ENCODE results near the gene XPO4.

XPO4 gene

DNA sequence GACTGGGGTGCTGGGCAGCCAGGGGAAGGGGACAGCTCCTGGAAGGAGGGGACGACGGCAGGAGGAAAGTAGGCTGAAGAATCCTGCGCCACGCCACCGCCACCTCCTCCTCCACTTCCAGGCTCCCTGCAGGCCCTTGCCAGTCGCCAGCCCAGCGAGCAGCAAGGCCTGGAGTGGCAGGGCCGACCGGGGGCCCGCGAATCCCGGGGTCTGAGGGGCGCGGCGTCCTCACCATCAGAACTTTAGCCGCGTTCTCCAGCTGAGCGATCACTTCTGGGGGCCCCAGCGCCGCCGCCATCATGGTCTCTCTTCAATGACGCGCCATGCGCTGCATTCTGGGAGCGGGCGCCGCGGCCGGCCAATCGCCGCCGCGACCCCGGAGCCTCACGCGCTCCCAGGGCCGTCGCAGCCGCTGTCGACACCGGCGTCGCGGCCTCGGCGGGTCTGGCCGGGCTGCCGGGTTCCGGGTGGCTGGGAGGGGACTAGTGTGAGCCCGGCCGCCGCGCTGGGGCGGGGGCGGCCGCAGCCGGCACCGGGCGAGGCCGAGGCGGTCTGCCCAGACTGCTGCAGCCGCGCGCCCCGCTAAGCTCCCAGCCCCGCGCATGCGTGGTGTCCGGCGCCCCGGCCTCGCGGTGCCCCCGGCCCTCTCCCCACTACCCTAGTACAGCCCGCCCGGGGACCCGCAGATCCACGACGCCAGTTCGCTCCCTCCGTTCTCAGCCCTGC lies at the start of gene XPO4:
Gene XPO4 (minus strand): TSS at position 309 of the 726 bp plus-strand sequence. CDS start 8 bp downstream, at position 301.
- in situ Hi-C loops (cut with MboI; ENCODE audit: low sequenced_read_pairs) = loop anchor here (25.0 kb wide), 1 partner anchor 715 kb away; the partner anchor contains the start of gene GJB2

DNA sequence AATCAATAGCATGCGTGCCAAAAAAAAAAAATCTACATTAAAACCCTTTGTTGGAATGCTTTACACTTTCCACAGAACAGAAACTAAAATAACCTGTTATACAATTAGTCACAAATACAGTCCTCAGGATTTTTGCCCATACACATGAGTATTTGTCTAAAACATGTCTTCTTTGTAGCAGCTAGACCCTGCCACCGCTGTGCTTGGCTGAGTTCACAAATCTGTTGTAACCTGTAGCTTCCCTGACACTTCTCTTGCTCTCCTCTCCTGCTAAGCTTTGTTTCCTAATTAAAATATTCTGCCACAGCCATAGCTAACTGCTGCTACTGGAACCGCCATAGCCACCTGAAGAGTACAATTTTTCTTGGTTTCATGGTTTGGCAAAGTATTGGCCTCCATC lies 45.5 kb upstream of the XPO4 start:
- in situ Hi-C loops (cut with MboI; ENCODE audit: low sequenced_read_pairs) = loop anchor here (25.0 kb wide), 2 partner anchors 239 to 539 kb away; partner anchors contain the start of genes MRPL57 and SKA3

DNA sequence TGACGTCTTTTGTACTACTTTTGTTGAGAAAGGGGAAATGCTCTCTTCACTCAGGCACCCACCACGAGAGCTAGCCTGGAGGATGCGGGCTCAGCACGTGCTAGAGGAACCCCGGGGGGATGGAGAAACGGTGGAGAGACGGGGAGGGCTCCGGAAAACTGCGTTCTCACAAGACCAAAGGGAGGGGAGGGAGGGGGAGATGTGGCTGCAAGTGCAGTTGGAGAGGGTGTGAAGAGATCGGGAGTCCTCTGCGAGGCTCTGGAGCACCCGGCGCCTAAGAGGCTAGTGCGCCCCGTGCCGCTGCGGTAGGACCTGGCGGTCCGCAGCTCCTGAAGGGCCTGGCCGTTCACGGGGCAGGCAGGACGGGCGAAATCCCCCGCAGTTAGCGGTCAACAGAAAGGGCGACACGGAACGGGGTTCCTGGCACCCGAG lies 43.4 kb upstream of the XPO4 start:
- in situ Hi-C loops (cut with MboI; ENCODE audit: low sequenced_read_pairs) = loop anchor here (25.0 kb wide), 2 partner anchors 241 to 541 kb away; partner anchors contain the start of genes MRPL57 and SKA3

DNA sequence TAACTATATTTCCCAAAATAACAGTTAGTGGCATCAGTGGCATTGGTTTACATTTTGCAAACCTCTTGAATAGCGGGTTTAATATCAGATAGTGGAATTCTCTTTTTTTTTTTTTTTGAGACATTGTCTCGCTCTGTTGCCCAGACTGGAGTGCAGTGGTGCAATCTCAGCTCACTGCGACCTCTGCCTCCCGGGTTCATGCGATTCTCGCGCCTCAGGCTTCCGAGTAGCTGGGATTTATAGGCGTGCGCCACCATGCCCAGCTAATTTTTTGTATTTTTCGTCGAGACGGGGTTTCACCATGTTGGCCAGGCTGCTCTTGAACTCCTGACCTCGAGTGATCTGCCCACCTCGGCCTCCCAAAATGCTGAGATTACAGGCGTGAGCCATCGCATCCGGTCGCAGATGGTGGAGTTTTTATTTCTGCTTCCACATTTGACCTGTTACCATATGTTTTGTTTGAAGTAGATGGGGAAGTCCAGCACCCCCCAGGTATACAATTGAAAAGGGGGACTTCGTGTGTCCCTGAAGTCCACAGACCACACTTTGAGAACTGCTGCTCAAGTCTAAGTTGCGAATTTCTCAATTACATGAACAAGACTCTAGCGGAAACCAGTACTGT lies 40.5 kb upstream of the XPO4 start:
- in situ Hi-C loops (cut with MboI; ENCODE audit: low sequenced_read_pairs) = loop anchor here (25.0 kb wide), 2 partner anchors 244 to 544 kb away; partner anchors contain the start of genes MRPL57 and SKA3

DNA sequence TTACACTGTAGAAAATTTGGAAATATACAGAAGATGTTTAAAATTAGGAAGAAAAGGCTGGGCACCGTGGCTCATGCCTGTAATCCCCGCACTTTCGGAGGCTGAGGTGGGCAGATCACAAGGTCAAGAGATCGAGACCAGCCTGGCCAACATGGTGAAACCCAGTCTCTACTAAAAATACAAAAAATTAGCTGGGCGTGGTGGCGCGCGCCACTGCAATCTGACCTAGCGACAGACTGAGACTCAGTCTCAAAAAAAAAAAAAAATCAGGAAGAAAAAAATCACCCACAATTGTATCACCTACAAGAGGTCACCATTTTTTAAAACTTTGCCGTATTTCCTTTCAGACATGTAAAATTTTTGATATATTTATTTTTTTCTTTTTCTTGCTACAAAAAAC lies 38.0 kb upstream of the XPO4 start:
- in situ Hi-C loops (cut with MboI; ENCODE audit: low sequenced_read_pairs) = loop anchor here (25.0 kb wide), 2 partner anchors 247 to 547 kb away; partner anchors contain the start of genes MRPL57 and SKA3

DNA sequence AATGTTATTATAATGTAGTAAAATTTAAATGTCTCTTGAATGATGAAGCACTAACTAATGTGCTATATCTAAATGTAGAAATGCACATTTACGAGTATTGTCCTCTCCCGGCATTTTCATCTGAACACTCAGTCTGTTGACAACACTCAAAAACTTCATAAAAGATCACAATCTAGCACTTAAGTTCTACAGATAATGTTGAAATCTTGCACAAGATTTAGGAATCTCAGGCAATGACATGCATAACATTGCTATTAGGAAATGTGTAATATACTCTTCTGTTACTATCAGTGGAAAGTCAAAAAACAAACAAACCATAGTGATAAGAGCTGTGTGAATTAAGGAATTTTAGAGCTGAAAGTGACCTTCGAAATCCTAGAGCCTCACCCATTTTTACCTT lies 37.5 kb upstream of the XPO4 start:
- in situ Hi-C loops (cut with MboI; ENCODE audit: low sequenced_read_pairs) = loop anchor here (25.0 kb wide), 2 partner anchors 247 to 547 kb away; partner anchors contain the start of genes MRPL57 and SKA3

DNA sequence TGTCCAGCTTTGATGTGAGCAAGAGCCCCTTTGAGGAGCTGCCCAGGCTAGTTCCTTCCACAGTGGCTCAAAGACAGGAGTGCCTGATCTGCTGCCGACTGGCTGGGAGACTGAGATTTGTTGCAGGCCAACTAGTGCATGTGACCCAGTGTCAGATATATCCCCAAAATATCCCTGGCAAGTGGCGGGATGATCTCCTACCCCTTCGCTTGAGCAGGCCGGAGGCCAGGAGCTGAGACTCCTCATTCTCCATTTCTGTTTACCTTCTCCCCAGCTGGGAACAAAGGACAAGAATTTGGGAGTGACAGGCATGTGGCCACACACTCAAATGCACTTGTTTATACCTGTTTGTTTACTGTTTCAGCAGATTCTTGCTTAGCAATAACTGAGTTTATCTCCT lies 37.1 kb upstream of the XPO4 start:
- in situ Hi-C loops (cut with MboI; ENCODE audit: low sequenced_read_pairs) = loop anchor here (25.0 kb wide), 2 partner anchors 248 to 548 kb away; partner anchors contain the start of genes MRPL57 and SKA3

DNA sequence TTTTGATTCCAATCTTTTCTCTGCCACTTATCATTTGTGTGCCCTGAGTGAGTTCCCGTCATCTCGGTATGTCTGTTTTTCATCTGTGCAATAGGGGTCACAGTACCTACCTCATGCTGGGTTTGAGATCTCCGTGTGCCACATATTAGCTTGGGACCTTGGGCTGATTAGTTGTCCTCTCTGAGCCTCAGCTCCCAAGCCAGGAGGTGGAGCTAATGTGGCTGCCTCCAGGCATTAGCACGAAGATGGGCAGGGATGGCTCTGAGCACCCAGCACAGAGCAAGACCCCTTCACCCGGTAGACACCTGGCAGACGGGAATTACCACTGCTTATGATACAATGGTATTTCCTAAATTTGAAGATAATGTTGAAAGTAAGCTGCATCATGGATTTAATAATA lies 35.8 kb upstream of the XPO4 start:
- in situ Hi-C loops (cut with MboI; ENCODE audit: low sequenced_read_pairs) = loop anchor here (25.0 kb wide), 2 partner anchors 249 to 549 kb away; partner anchors contain the start of genes MRPL57 and SKA3

DNA sequence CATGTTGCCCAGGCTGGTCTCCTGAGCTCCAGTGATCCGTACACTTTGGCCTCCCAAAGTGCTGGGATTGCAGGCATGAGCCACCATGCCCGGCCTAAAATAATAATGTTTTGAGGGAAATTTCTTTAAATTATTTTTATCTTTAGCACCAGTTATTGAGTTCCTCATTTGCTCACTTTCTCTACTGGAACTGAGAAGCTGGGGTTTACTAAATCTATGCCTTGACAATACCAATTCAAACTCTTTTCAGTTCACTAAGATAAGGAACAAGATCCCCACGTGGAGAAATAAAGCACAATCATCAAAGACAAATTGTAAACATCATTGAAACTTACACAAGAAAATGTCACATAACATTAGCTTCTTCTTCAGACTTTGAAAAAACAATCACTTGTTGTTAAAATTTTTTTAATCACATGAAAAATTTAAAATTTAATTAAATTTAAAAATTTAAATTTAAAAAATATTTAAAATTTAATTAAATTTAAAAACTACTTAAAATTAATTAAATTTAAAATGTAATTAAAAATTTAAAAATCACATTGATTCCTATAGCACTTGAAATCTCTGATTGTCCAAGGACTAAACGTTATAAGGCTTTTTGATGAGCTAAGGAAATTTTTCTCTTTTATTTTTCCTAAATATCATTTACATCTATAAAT lies 25.2 kb upstream of the XPO4 start:
- in situ Hi-C loops (cut with MboI; ENCODE audit: low sequenced_read_pairs) = loop anchor here (10.0 to 25.0 kb wide), 3 partner anchors 260 to 560 kb away; partner anchors contain the start of genes MRPL57 and SKA3

DNA sequence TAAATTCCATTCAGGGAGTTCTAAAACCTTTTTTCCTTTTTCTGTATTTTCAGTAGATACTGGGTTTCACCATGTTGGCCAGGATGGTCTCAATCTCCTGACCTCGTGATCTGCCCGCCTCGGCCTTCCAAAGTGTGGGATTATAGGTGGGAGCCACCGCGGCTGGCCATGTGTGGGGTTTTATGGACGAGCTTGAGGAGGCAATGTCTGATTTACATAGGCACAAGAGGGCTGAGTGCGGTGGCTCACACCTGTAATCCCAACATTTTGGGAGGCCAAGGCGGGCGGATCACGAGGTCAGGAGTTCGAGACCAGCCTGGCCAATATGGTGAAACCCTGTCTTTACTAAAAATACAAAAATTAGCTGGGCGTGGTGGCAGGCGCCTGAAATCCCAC lies 22.8 kb upstream of the XPO4 start:
- in situ Hi-C loops (cut with MboI; ENCODE audit: low sequenced_read_pairs) = loop anchor here (10.0 to 25.0 kb wide), 3 partner anchors 262 to 562 kb away; partner anchors contain the start of genes MRPL57 and SKA3

DNA sequence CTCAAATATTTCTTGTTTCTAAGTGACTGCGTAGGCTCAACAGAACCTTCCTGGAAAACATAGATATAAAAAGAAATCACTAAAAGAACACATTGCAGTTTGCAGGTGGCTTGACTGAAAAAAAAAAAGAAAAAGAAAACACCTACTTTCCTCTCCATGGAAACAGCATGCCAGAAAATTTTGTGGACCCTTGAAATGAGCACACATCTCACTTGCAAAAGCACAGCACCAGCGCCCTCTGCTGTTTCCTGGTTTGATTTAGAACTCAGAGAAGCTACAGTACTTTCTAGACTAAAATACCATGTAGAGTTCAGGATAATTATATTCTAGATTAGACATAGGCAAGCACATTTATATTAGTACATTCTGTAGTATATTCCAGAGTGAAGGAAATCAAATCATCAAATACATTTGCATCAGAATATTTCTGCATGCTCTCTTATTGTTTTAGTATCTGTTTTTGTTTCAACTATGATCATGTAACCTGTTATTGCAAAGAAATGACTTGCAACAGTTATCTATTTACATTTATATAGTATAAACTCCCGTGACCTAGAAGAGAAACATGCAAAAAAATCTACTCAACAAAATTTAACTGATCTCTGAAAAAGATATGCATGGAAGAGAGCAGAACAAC lies 22.3 kb upstream of the XPO4 start:
- in situ Hi-C loops (cut with MboI; ENCODE audit: low sequenced_read_pairs) = loop anchor here (10.0 to 25.0 kb wide), 4 partner anchors 262 to 738 kb away; partner anchors contain the start of genes GJB2, MRPL57 and SKA3

DNA sequence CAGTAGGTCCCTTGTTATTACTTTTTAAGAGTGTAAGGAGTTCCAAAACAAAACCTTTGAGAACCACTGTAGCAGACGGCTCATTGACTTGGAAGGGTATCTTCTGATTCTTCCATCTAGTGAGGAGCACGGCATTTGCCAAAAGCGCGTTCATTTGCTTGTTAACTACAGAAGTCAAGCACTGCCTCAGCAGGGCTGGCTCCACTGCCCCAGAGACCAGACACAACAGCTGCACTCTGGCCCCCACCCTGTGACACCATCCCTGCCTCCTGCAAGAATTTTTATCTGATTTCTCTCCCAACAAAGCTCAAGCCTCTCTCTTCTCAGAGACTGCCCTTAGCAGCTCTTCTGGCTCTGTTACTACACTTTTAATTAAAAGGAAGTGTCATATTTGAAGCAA lies 20.7 kb upstream of the XPO4 start:
- in situ Hi-C loops (cut with MboI; ENCODE audit: low sequenced_read_pairs) = loop anchor here (10.0 to 25.0 kb wide), 2 partner anchors 428 to 736 kb away; partner anchors contain the start of gene GJB2

DNA sequence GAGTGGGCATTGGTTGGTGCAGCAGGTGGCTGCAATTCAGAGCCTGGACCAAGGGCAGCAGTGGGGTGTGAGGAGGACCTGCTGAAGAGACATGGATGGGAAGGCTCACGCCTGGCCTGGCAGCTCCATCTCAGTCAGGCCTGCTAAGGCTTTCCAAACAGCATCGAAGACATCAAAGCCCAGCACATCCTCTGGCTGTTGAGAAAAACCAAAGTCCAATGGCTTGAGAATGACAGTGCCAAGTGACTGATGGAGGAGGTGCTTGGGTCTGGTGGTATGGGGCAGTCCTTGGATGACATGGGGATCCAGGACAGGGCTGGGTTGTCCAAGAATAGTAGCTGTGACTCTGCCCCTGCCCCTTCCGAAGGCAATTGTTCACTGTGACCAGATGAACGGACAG lies 19.0 kb upstream of the XPO4 start:
- in situ Hi-C loops (cut with MboI; ENCODE audit: low sequenced_read_pairs) = loop anchor here (10.0 to 25.0 kb wide), 2 partner anchors 427 to 734 kb away; partner anchors contain the start of gene GJB2

DNA sequence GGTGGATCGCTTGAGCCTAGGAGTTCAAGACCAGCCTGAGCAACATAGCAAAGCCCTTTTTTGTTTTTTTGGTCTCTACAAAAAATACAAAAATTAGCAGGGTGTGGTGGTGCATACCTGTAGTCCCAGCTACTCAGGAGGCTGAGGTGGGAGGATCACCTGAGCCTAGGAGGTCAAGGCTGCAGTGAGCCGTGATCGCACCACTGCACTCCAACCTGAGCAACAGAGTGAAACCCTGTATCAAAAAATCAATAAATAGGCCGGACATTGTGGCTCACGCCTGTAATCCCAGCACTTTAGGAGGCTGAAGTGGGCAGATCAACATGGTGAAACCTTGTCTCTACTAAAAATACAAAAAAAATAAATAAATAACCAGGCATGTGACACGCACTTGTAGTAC lies 13.1 kb upstream of the XPO4 start:
- in situ Hi-C loops (cut with MboI; ENCODE audit: low sequenced_read_pairs) = loop anchor here (25.0 kb wide), 1 partner anchor 728 kb away; the partner anchor contains the start of gene GJB2

DNA sequence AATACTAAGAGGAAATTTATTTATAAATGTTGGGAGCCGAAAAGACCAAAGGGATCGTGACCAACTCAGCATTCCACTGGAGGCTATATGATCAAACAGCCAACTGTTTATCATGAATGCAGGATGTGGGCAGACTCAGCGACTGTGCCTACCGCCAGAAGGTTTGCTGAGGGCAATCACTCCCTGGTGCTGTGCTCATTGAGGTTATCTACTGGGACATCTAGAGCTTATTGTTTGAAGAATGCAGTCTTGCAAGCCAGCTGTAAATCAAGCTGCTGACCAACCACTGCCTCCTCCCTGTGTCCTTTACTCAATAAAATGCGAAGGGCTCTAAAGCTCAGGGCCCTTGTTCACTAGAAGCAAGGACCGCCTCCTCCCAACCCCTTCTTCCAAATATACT lies 8.5 kb upstream of the XPO4 start:
- in situ Hi-C loops (cut with MboI; ENCODE audit: low sequenced_read_pairs) = loop anchor here (25.0 kb wide), 1 partner anchor 724 kb away; the partner anchor contains the start of gene GJB2

DNA sequence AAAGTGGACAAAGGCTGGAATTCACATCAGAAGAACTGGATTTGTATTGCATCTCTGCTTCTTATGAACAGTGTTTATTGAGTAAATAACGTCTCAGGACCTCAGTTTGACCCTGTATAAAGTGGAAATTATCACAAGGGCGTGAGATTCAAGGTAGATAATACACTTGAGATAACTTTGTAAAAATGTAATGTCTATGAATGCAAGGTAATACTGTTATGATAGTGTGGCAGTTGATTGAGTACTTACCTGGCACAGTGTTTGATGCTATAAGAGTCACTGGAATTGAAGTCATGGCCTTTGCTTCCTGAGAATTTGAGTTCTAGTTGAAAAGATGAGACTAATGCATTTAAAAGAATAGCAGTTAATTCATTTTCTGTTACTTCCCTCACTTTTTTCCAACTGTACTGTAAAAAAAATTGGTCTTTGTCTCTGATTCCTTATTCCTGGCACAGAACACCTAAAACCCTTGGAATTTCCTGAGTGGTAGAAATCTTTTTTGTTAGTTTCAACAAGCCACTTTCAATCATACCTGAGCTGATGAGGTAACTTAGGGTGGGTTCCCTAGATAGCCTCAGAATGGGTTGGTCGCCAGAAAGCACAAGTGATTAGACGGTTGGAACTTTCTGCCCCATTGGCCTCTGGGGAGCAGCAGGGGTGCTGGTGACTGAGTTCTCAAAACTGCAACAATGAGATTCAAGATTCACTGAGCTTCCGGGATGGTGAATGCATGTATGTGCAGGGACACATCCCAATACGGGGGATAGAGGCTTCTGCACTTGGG lies 6.4 kb upstream of the XPO4 start:
- in situ Hi-C loops (cut with MboI; ENCODE audit: low sequenced_read_pairs) = loop anchor here (25.0 kb wide), 1 partner anchor 722 kb away; the partner anchor contains the start of gene GJB2

DNA sequence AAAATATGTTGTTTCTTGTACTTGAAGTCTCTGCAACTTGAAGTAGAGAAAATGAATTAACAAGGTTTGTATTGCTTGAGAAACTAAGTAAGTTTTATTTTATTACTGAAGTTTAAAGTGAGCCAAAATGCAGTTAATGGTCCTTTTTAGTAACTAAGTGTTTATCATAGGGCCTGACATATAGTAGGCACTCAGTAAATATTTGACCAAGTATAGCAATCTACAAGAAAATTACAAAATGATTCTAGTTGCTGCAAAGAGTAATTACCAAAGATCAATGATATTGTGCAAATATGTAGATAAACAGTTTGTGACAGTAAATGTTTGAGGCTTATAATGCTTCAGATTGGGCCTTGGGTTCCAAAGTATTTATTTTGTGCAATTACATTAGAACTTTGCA lies 2.4 kb upstream of the XPO4 start:
- in situ Hi-C loops (cut with MboI; ENCODE audit: low sequenced_read_pairs) = loop anchor here (25.0 kb wide), 1 partner anchor 718 kb away; the partner anchor contains the start of gene GJB2

DNA sequence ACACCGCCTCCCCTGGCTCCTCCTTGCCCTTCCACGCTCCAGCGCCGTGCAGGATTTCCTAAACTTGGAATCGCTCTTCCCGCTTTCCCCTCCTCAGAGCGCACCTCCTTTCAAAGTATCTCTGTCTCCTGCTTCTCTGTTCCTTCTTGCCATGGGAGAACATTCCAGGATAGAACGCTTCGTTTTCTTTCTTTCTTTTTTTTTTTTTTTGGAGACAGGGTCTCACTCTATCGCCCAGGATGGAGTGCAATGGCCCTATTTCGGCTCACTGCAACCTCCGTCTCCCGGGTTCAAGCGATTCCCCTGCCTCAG lies 574 bp upstream of the XPO4 start:
- in situ Hi-C loops (cut with MboI; ENCODE audit: low sequenced_read_pairs) = loop anchor here (25.0 kb wide), 1 partner anchor 716 kb away; the partner anchor contains the start of gene GJB2

All from HL-60/S4 treated with retinoic acid at 250 ng/mL for 4 days and 3 days (cell line).